DMS153 treated with DMSO at 0.1 percent for 48 hours (cell line): ENCODE results near the gene CSTB.
"Not testable (repeated sequence)": the region's sequence is repeated elsewhere in the genome, so short reads cannot be mapped to it uniquely, and the experiment has no call there.

ENCODE experiments used
- DNase-seq: peaks from one replicate; lab custom pipeline; 2025; ENCODE audit not compliant: unreplicated experiment; lab: John Stamatoyannopoulos, UW

The CSTB gene, protein sequence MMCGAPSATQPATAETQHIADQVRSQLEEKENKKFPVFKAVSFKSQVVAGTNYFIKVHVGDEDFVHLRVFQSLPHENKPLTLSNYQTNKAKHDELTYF

DNA sequence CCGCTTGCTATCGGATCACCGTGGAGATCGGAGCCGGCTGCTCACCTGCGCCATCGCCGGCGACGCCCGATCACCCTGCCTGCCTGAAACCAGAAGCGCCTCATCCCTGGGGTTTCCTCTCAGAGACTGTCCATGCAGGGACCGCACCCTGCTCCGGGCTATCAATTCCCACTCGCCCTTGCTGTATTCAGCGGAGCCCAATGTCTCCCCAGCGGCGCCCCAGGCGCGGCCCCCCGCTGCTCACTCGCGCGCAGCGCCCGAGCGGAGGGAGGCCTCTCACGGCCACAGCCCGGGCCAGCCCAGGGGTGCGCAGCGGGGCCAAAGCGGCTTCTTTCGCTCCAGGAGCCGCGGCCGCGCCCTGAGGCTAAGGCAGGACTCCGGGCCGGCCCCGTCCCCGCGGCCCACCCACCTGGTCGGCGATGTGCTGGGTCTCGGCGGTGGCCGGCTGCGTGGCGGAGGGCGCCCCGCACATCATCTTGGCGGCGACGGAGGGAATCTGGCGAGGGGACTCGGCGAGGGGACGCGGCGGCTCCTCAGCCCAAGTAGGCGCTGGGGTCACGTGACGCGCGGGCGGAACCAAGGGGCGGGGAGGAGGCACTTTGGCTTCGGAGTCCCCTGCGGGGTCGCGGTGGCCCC, at the start of gene CSTB:
Gene CSTB (minus strand): TSS at position 514 of the 636 bp plus-strand sequence. CDS start 39 bp downstream, at position 475.
- DNase-seq = peak; percentile 44

DNA sequence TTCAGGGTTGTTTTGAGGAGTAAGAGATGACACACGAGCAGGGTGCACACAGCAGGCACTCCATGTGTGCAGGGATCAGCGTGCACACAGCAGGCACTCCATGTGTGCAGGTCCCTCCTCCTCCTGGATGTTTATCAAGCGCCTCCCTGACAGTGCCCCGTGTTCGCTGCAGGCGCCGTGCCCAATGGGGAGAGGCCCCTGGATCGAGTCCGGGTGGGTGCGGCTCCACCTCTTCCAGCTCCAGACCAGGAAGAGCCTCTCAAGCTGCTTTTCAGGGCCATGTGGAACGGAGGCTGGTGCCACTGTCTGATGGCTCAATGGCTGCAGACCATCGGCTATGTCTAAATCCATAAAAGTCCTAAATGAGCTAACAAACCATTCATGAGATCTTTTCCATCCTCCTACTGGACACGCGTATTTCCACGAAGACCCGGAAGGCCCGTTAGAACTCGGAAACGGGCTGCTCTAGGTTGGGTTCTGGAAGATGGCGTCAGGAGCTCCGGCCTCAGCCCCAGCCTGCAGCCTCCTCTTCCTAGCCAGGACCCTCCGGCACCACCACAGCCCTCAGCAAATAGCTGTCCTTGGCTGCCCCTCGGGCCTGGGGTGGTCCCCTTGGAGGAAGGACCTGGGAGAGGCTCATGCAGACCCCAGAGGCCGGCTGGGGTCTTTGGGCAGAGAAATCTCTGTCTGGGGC, 49.3 kb upstream of the CSTB start:
- DNase-seq = no peak

DNA sequence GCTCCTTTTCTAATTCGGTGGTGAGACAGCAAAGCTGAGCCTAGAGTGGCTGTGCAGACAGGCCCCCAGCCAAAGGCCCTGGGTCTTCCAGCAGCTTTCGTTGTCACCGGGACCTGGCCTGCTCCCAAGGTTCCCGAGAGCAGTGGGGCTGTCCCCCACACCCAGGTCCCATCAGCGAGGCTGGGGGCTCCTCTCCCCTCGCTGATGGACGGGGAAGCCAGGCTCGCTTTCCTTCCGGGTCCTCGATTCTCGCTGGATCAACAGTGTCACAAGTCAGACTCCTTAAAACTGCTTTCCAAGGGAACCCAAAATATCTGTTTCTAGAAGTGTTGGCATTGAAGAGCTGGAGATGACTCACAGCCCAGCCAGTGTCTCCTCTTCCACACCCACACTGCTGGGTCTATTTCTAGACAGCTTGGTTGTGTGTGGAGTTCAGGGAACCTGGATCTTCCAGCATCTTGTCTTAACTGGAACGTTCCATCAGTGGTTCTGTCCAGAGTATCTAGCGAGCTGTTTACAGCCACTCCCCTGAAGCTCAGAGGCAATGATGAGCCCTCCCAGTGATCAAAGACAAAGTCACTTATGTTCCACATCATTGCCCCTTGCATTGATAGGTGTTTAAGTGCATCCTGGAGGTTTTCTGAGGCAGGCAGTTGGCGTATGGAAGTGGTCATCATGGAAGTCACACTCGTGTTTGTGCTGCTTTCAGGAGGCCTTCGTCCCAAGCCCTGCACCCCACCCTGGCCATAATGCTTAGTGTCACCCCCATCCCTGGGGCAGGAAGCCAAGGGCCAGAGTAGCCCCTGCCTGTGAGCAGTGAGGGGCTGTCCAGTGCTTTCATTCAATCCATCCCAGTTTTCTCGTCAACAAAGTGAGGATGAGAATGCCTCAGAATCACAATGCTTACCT, 48.5 kb upstream of the CSTB start:
- no peak for DNase-seq

DNA sequence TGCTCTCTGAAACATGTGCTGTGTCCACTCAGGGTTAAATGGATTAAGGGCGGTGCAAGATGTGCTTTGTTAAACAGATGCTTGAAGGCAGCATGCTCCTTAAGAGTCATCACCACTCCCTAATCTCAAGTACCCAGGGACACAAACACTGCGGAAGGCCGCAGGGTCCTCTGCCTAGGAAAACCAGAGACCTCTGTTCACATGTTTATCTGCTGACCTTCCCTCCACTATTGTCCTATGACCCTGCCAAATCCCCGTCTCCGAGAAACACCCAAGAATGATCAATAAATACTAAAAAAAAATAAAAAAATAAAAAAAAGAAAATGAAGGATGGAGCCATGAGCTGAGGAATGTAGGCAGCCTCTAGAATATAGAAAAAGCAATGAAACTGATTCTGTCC, 46.6 kb upstream of the CSTB start:
- not testable (repeated sequence) for DNase-seq

DNA sequence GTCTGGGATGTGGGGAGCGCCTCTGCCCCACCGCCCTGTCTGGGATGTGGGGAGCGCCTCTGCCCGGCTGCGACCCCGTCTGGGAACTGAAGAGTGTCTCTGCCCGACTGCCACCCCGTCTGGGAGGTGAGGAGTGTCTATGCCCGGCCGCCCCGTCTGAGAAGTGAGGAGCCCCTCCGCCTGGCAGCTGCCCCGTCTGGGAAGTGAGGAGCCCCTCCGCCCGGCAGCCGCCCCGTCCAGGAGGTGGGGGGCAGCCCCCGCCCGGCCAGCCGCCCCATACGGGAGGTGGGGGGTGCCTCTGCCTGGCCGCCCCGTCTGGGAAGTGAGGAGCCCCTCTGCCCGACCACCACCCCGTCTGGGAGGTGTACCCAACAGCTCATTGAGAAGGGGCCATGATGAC, 46.1 kb upstream of the CSTB start:
- not testable (repeated sequence) for DNase-seq

DNA sequence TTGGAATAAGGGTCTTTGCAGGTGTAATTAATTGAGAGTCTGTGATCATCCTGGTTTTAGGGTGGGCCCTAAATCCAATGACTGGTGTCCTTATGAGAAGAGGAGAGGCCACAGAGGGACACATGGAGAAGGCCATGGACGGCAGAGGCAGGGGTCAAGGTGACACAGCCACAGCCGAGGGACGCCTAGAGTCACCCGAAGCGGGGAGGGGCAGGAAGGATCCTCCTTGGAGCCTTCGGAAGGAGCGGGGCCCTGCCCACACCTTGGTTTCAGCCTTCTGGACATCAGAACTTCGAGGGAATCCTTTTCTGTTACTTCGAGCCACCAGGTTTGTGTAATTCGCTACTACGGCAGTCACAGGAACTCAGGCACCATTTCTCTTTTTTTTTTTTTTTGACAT, 44.4 kb upstream of the CSTB start:
- no peak for DNase-seq

DNA sequence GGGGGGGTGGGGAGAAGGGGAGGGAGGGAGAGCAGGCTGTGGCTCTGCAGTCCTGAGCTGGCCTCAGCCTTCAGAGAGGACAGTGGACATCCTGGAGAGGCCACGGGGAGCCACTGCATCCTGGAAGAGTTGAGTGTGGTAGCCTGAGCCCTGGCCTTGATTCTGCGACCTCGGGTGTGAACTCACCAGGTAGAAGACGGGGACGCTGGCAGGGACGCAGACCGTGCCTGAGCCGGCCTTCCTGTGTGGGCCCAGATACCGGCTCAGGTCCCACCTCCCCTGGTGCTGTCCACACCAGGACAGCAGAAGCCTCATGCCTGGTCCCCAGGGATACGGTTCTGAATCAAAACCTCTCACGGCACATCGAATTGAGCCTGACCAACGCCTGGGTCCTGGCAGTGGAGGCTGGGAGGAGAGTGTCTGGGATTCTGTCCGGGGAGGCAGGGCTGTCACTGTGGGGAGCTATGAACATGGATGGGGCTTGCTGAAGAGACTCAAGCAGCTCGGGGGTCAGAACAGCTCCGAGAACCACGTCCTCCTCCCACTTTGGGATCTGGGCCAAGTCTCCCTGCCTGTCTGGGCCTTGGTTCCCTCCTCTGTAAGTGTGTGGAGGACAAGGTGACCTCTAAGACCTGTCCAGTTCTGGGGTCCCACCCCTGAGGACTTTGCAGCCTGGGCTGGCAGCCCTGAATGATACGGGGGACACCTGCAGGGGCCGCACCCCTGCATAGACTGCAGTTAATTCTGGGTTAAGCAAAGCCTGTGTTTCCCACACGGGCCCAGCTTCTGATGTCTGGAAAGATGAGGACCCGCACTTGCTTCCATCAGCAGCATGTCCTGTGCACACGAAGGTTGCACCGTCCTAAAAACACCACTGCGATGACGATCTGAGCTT, 43.6 kb upstream of the CSTB start:
- DNase-seq = no peak

DNA sequence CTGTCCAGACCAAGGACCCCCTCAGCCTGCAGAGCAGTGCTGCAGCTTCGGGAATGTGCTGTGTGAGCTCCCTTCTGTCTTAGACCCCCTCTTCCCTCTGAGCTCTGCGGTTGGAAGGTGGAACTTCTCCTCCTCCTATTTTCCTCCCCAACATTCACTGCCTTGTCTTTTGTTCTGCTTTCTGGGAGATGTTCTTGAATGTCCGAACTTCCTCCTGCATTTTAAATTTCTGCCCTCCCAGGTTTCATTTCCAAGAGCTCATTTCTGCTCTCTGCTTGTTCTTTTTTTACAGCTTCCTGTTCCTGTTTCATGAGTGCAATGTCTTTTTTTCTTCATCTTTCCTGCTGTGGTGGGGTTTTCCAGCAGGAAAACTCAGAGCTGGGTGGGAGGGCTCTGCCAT, 42.6 kb upstream of the CSTB start:
- no peak for DNase-seq

DNA sequence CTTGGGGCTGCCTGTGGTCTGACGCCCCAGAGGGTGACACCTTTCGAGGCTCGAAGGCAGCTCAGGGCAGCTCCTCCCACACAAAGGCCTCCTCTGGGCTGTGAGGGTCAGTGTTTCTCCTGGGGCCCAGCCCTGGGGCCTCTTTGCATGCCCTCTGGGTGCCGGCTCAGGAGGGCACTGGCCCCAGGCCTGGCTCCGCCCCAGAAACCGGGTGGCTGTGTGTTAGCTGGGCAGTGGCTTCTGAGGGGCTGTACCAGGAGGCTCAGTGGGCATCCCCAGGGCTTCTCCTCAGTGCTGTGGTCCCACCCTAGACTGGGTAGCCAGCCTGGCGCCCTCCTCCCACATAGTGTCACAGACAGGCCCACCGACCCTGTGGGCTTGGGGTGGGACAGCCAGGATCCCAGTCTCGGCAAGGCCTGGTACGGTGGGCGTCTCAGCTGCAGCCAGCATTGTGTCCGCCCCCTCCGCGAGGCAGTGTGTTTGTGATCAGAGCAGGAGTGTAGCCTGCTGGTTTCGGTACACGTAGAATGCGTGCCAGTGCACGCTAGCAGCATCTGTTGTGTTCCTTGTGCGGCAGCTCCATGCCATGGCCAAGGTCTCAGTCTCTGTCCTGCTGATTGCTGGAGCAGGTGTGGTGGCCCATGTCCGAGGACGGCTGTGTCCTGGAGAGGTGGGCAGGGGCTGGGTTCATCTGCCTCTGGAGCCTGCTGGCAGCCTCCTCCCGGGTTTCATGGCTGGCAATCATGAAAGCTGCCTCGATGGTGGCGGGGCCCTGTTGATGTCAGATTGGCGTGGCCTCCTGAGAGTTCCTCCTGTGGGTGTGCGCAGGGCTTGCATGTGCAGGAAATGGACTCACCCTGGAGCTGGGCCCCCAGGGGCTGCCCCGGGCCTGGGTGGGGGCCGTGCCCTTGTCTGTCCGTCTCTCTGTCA, 41.3 kb upstream of the CSTB start:
- no peak for DNase-seq

DNA sequence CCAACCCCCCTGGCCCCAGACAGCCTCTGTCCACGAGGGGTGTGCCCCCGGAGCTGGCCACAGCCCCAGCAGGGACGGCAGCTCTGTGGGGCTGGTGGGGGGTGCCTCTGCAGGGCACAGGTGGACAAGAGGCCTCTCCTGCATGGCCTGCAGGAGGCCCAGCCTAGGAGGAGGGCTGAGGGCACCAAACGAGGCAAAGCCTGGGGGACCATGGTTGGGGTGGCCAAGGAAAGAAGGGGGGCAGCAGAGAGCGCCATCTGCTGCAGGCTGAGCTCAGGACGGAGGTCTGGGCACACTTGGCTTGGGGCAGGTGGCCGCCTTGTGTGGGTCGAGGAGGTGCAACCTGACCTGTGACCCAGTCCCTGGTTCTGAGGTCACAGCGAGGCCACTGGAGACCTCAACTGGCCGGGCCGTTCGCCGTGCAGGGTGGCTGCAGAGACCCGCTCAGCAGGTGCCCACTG, 40.5 kb upstream of the CSTB start:
- DNase-seq = no peak

DNA sequence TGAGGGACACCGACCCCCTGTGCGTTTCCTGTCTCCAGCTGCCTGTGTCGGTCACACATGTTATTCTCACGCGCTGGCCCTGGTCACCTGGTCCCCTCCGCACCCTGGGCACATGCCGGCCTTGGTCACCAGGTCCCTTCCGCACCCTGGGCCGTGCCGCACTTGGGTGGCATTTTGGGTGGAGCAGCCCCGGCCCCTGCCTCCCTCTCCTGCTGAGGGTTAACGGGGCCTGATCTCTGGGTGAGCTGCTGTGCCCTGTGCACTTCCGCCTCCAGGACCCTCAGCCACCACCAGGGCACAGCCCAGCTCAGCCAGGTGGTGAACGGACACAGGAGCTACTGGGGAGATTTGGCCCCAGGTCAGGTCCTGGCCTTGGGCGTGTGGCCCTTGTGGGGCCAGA, 39.9 kb upstream of the CSTB start:
- no peak for DNase-seq

DNA sequence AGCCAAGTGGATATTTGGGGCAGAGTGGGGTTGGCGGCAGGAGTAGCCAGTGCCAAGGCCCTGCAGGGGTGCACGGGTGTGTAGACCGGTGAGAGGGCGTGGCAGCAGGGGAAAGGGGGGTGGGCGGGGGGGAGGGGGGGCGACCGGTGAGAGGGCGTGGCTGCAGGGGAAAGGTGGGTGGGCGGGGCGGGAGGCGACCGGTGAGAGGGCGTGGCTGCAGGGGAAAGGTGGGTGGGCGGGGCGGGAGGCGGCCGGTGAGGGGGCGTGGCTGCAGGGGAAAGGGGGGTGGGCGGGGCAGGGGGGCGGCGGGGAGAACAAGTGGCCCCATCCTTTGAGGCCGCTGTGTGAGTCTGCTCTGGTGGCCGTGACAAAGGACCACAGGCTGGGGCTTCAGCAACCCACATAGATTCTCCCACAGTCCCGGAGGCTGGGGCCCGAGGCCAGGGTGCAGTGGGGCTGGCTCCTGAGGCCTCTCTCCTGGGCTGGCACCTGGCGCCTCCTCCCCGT, 39.1 kb upstream of the CSTB start:
- DNase-seq = no peak

DNA sequence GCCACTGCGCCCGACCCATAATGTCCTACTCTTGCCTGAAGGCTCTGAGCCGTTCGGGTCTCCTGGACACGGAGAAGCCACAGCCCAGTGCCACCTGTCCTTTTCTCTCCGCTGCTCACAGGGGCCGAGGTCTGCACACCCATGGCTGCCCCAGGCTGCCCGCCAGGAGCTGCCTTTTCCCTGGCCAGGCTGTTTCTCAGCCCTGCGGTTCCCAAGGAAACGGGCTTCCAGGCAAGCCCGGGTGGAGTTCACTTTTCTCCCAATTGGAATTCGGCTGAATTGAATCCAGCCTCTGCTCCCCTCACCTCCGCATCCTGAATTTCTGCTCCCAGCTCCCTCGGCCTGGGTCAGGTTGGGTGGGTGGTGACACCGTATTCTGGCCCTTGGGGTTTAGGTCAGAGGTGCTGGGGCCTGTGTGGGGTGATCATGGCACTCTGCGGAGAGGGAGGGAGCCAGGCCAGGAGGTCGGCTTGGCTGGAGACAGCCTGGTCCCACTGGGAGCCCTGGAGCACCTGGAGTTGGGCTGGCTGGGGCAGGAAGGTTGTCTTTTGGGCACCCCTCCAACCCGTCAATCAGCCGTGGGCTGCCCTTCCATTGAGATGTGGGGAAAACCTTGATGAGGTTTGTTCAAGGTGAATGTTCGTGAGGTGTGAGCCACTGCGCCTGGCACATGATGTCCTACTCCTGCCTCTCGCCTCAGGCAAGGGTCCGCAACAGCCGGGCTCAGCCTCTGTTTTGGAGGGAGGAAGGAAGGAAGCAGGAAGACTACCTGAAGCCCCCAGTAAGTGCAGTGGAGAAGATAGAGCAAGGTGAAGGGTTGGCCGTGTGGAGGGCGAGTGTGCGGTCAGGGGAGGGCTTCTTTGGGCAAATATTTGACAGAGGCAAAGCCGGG, 38.4 kb upstream of the CSTB start:
- no peak for DNase-seq

DNA sequence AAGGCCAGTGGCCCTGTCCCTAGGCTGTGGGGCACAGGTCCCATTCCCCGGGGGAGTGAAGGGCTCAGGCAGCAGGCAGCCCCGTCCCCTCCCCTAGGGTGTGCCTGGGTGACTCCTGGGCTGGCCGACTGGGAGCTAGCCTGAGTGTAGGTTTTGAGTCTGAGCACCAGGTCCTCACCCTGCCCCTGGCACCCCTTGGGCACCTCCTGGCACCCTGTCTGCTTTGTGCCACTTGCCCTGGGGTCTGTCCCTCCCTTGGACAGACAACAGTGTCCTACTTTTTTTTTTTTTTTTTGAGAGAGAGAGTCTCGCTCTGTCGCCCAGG, 37.5 kb upstream of the CSTB start:
- no peak for DNase-seq

DNA sequence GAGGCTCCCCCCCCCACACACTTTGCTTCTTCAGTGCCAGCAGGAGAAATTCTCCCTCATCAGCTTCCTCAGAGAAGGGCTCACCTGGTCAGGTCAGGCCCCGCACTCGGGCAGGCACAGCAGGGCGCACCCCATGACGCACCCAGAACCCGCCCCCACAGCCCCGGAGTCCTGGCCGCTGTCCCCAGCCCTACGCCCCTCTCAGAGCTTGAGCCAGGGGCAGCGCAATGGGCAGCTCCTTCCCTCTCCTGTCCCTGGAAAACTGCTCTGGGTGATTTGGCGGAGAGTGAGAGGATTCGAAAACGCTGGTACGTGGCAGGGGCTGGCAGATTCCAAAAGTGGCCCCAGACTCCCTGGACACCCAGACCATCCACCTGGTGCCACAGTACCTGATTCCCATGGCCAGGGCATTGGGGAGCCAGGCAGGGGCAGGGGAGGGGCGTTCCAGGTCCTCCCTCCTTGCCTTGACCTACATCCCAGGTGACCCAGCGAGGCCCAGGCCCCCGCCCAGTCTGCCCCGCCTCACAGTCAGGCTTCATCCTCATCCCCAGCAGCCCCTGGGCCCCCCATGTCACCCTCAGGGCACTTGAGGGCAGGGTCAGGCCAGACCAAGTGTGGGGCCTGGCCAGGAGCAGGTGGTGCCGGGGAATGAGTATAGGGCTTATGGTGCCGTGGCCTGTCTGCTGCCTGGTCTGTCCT, 37.0 kb upstream of the CSTB start:
- DNase-seq = no peak

DNA sequence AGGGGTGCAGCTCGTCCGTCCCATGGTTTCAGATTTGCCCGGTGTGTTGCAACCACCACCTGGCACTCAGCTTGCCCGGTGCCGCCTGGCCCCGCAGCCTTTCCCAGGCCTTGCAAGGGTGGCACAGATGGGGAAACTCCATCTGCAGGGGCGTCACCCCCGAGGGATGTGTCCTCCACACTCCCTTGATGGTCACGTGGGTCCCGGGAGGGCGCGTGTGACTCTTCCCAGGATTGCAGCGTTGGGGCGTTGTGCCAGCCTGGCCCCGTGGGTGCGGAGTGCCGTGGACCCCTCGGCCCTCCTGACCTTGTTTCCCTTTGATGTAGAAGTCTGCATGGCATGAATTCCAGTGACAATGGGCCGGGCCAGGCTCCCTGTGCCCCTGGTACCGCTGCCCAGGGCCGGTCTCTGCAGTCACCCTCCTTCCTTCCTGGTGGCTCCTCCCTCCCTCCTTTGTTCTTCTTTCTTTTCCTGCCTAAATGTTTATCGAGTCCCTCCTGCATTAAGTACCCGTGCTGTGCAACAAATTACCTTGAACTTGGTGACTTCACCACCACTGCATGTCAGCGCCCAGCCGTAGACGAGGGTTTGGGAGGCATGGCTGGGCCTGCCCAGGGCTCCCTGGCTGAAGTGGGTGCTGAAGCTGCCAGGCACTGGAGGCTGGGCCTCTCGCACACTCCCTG, 36.2 kb upstream of the CSTB start:
- peak; percentile 70 for DNase-seq
